ENCODE measurements around the gene PSMC3. TPM values are rescaled to one million over a fixed set of nuclear protein-coding genes. Genes with fewer than 3 reads are reported as not detected.

The PSMC3 gene
- total RNA-seq, 4 donors from 2014 or later = 72.9 to 134 (median 122) TPM

- WGBS, 2 donors = 6 to 11% methylated on average over 2 to 4 of the region's 70 CpGs
- intact Hi-C loops (cut with DNase I) = loop anchor here (5.0 kb wide), 1 partner anchor 36 kb away; no protein-coding TSS in a partner anchor
- peak within 1 kb of the TSS; percentile 32 to 84 (median 64) for H3K4me3 ChIP-seq
- H3K27ac ChIP-seq = peak within 1 kb of the TSS; percentile 91 to 97 (median 94)
- no peaks in the 10 kb centered on the region for H3K27me3 ChIP-seq
- H3K4me1 ChIP-seq = peaks cover 29 to 53% (median 37%) of the 10 kb centered on the region in 3 donors
- peaks cover 0 to 19% (median 8%) of the 10 kb centered on the region in 3 donors for H3K36me3 ChIP-seq
- TF ChIP-seq POLR2A (IDR thresholded peaks at IDR 0.05) (peak in 3 of 4 donors; percentile 57 to 89 (median 82)), CTCF (IDR thresholded peaks at IDR 0.05) (peak; percentile 73 to 97 (median 94))
- no peaks in the 10 kb centered on the region for H3K9me3 ChIP-seq
- DNase-seq = peak; percentile 89
These were observed 18.3 kb downstream of the PSMC3 start, which contains the start of gene SLC39A13 for GRCh38 chr11:47407746-47408590. Gene SLC39A13 (plus strand): TSS chr11:47408590. CDS start chr11:47410095, 1,505 bp downstream.

- Histone ChIP-seq H3K4me1 (peaks cover 29 to 51% (median 37%) of the 10 kb centered on the region in 3 donors), H3K27ac (peak overlapping the region; percentile 91 to 97 (median 94)), H3K4me3 (peak overlapping the region; percentile 32 to 84 (median 64)), H3K36me3 (peaks cover 0 to 16% (median 8%) of the 10 kb centered on the region in 3 donors), H3K27me3 (no peaks in the 10 kb centered on the region), H3K9me3 (no peaks in the 10 kb centered on the region)
- 26 to 42% methylated on average over 5 to 9 of the region's 12 CpGs for WGBS, 2 donors
- no peak for DNase-seq
- intact Hi-C loops (cut with DNase I) = loop anchor here (5.0 kb wide), 1 partner anchor 35 kb away; no protein-coding TSS in a partner anchor
- TF ChIP-seq CTCF (IDR thresholded peaks at IDR 0.05) = peak in 3 of 6 experiments; percentile 11 to 50 (median 21)
- no peak for TF ChIP-seq POLR2A (IDR thresholded peaks at IDR 0.05)
These were observed 19.1 kb downstream of the PSMC3 start for GRCh38 chr11:47406896-47407745.

GRCh38 chr11:47403571-47403970, 22.7 kb downstream of the PSMC3 start:
- Histone ChIP-seq H3K9me3 (no peaks in the 10 kb centered on the region), H3K27ac (no peak overlapping the region), H3K27me3 (no peaks in the 10 kb centered on the region), H3K36me3 (no peaks in the 10 kb centered on the region), H3K4me1 (peaks cover 22 to 43% (median 27%) of the 10 kb centered on the region in 3 donors), H3K4me3 (no peak overlapping the region)
- no peak for DNase-seq
- intact Hi-C loops (cut with DNase I) = no loop called here
- 69 to 93% methylated on average over 2 to 3 of the region's 3 CpGs for WGBS, 2 donors
- TF ChIP-seq POLR2A (IDR thresholded peaks at IDR 0.05) (no peak), CTCF (IDR thresholded peaks at IDR 0.05) (no peak)

- no peaks in the 10 kb centered on the region for H3K36me3 ChIP-seq
- no peaks in the 10 kb centered on the region for H3K9me3 ChIP-seq
- H3K27ac ChIP-seq = no peak overlapping the region
- WGBS, 2 donors = 67 to 82% methylated on average over 4 of the region's 4 CpGs
- H3K27me3 ChIP-seq = no peaks in the 10 kb centered on the region
- intact Hi-C loops (cut with DNase I) = no loop called here
- no peak overlapping the region for H3K4me3 ChIP-seq
- TF ChIP-seq POLR2A (IDR thresholded peaks at IDR 0.05) = no peak
- no peak for TF ChIP-seq CTCF (IDR thresholded peaks at IDR 0.05)
- peaks cover 22 to 47% (median 28%) of the 10 kb centered on the region in 3 donors for H3K4me1 ChIP-seq
- DNase-seq = no peak
These were observed 23.1 kb downstream of the PSMC3 start for GRCh38 chr11:47403135-47403534.

All from esophagus squamous epithelium (tissue), 5 donors.